Measurements from ENCODE around the gene LTBP4. TPM values are rescaled to one million over a fixed set of nuclear protein-coding genes. Genes with fewer than 3 reads are reported as not detected.
"Not testable (repeated sequence)": the region's sequence is repeated elsewhere in the genome, so short reads cannot be mapped to it uniquely, and the experiment has no call there.

LTBP4 gene
- total RNA-seq (2012; rRNA removed) = 12.7 and 19.5 TPM in 2 replicates

GRCh38 chr19:40601134-40601974 lies at the start of gene LTBP4:
Gene LTBP4, plus strand, starts transcription at chr19:40601369. Its CDS starts 19 bp downstream, at chr19:40601388.
- peaks cover 58% of the 10 kb centered on the region for H3K4me1 ChIP-seq (ENCODE audit: control insufficient read depth, insufficient read depth, low read length)
- H3K4me2 ChIP-seq (ENCODE audit: low read length) = peak within 1 kb of the TSS; percentile 80
- H3K4me3 ChIP-seq (ENCODE audit: low read length) = peak within 1 kb of the TSS; percentile 60
- H3K36me3 ChIP-seq (ENCODE audit: insufficient read depth, low read length) = no peaks in the 10 kb centered on the region
- H3K9ac ChIP-seq (ENCODE audit: low read depth, low read length) = no peak within 1 kb of the TSS
- H3K9me3 ChIP-seq (replicated peaks; ENCODE audit: low read length) = no peaks in the 10 kb centered on the region
- peaks cover 24% of the 10 kb centered on the region for H3K27me3 ChIP-seq (ENCODE audit: control insufficient read depth, insufficient read depth, low read length)

GRCh38 chr19:40552848-40553247 lies 48.3 kb upstream of the LTBP4 start:
- H3K9me3 ChIP-seq (replicated peaks; ENCODE audit: low read length) = no peaks in the 10 kb centered on the region

GRCh38 chr19:40553885-40554857 lies 47.0 kb upstream of the LTBP4 start:
- H3K27me3 ChIP-seq (ENCODE audit: control insufficient read depth, insufficient read depth, low read length) = peaks cover 54% of the 10 kb centered on the region
- H3K4me1 ChIP-seq (ENCODE audit: control insufficient read depth, insufficient read depth, low read length) = no peaks in the 10 kb centered on the region
- H3K9me3 ChIP-seq (replicated peaks; ENCODE audit: low read length) = no peaks in the 10 kb centered on the region
- H3K9ac ChIP-seq (ENCODE audit: low read depth, low read length) = no peak overlapping the region
- H3K4me3 ChIP-seq (ENCODE audit: low read length) = no peak overlapping the region
- no peaks in the 10 kb centered on the region for H3K36me3 ChIP-seq (ENCODE audit: insufficient read depth, low read length)
- no peak overlapping the region for H3K4me2 ChIP-seq (ENCODE audit: low read length)

More at GRCh38 chr19:40552848-40553247, 48.3 kb upstream of the LTBP4 start:
- Histone ChIP-seq H3K4me3 (ENCODE audit: low read length) (no peak overlapping the region), H3K4me1 (ENCODE audit: control insufficient read depth, insufficient read depth, low read length) (no peaks in the 10 kb centered on the region), H3K9ac (ENCODE audit: low read depth, low read length) (no peak overlapping the region), H3K27me3 (ENCODE audit: control insufficient read depth, insufficient read depth, low read length) (peaks cover 59% of the 10 kb centered on the region), H3K36me3 (ENCODE audit: insufficient read depth, low read length) (no peaks in the 10 kb centered on the region), H3K4me2 (ENCODE audit: low read length) (no peak overlapping the region)

GRCh38 chr19:40555978-40556689 lies 45.0 kb upstream of the LTBP4 start:
- no peak overlapping the region for H3K4me3 ChIP-seq (ENCODE audit: low read length)
- no peaks in the 10 kb centered on the region for H3K36me3 ChIP-seq (ENCODE audit: insufficient read depth, low read length)
- H3K9me3 ChIP-seq (replicated peaks; ENCODE audit: low read length) = no peaks in the 10 kb centered on the region
- H3K4me2 ChIP-seq (ENCODE audit: low read length) = no peak overlapping the region
- H3K4me1 ChIP-seq (ENCODE audit: control insufficient read depth, insufficient read depth, low read length) = no peaks in the 10 kb centered on the region
- no peak overlapping the region for H3K9ac ChIP-seq (ENCODE audit: low read depth, low read length)
- H3K27me3 ChIP-seq (ENCODE audit: control insufficient read depth, insufficient read depth, low read length) = peaks cover 48% of the 10 kb centered on the region

GRCh38 chr19:40556953-40557530 lies 44.1 kb upstream of the LTBP4 start:
- no peak overlapping the region for H3K9ac ChIP-seq (ENCODE audit: low read depth, low read length)
- no peaks in the 10 kb centered on the region for H3K9me3 ChIP-seq (replicated peaks; ENCODE audit: low read length)
- no peak overlapping the region for H3K4me3 ChIP-seq (ENCODE audit: low read length)
- H3K36me3 ChIP-seq (ENCODE audit: insufficient read depth, low read length) = no peaks in the 10 kb centered on the region
- H3K4me2 ChIP-seq (ENCODE audit: low read length) = no peak overlapping the region
- H3K4me1 ChIP-seq (ENCODE audit: control insufficient read depth, insufficient read depth, low read length) = no peaks in the 10 kb centered on the region
- H3K27me3 ChIP-seq (ENCODE audit: control insufficient read depth, insufficient read depth, low read length) = peaks cover 48% of the 10 kb centered on the region

- no peak overlapping the region for H3K4me3 ChIP-seq (ENCODE audit: low read length)
- no peak overlapping the region for H3K9ac ChIP-seq (ENCODE audit: low read depth, low read length)
- no peak overlapping the region for H3K4me2 ChIP-seq (ENCODE audit: low read length)
- H3K36me3 ChIP-seq (ENCODE audit: insufficient read depth, low read length) = no peaks in the 10 kb centered on the region
- H3K27me3 ChIP-seq (ENCODE audit: control insufficient read depth, insufficient read depth, low read length) = peaks cover 30% of the 10 kb centered on the region
- H3K4me1 ChIP-seq (ENCODE audit: control insufficient read depth, insufficient read depth, low read length) = no peaks in the 10 kb centered on the region
- no peaks in the 10 kb centered on the region for H3K9me3 ChIP-seq (replicated peaks; ENCODE audit: low read length)
These were observed 41.8 kb upstream of the LTBP4 start for GRCh38 chr19:40559394-40559793.

- Histone ChIP-seq H3K36me3 (ENCODE audit: insufficient read depth, low read length) (no peaks in the 10 kb centered on the region), H3K4me3 (ENCODE audit: low read length) (no peak overlapping the region), H3K4me1 (ENCODE audit: control insufficient read depth, insufficient read depth, low read length) (no peaks in the 10 kb centered on the region), H3K9me3 (replicated peaks; ENCODE audit: low read length) (no peaks in the 10 kb centered on the region), H3K4me2 (ENCODE audit: low read length) (no peak overlapping the region), H3K9ac (ENCODE audit: low read depth, low read length) (no peak overlapping the region), H3K27me3 (ENCODE audit: control insufficient read depth, insufficient read depth, low read length) (peaks cover 24% of the 10 kb centered on the region)
These were observed 41.1 kb upstream of the LTBP4 start for GRCh38 chr19:40560092-40560507.

- no peak overlapping the region for H3K9ac ChIP-seq (ENCODE audit: low read depth, low read length)
- H3K9me3 ChIP-seq (replicated peaks; ENCODE audit: low read length) = no peaks in the 10 kb centered on the region
- H3K4me3 ChIP-seq (ENCODE audit: low read length) = no peak overlapping the region
These were observed 39.2 kb upstream of the LTBP4 start for GRCh38 chr19:40561947-40562346.

GRCh38 chr19:40564535-40564934 lies 36.6 kb upstream of the LTBP4 start:
- not testable (repeated sequence) for H3K36me3 ChIP-seq (ENCODE audit: insufficient read depth, low read length)
- H3K27me3 ChIP-seq (ENCODE audit: control insufficient read depth, insufficient read depth, low read length) = peaks cover 39% of the 10 kb centered on the region

More at GRCh38 chr19:40561947-40562346, 39.2 kb upstream of the LTBP4 start:
- Histone ChIP-seq H3K27me3 (ENCODE audit: control insufficient read depth, insufficient read depth, low read length) (peaks cover 33% of the 10 kb centered on the region), H3K4me2 (ENCODE audit: low read length) (no peak overlapping the region), H3K4me1 (ENCODE audit: control insufficient read depth, insufficient read depth, low read length) (no peaks in the 10 kb centered on the region), H3K36me3 (ENCODE audit: insufficient read depth, low read length) (no peaks in the 10 kb centered on the region)

GRCh38 chr19:40565355-40565754 lies 35.8 kb upstream of the LTBP4 start:
- no peaks in the 10 kb centered on the region for H3K36me3 ChIP-seq (ENCODE audit: insufficient read depth, low read length)
- no peak overlapping the region for H3K4me3 ChIP-seq (ENCODE audit: low read length)
- H3K9me3 ChIP-seq (replicated peaks; ENCODE audit: low read length) = no peaks in the 10 kb centered on the region
- peaks cover 32% of the 10 kb centered on the region for H3K27me3 ChIP-seq (ENCODE audit: control insufficient read depth, insufficient read depth, low read length)
- no peak overlapping the region for H3K9ac ChIP-seq (ENCODE audit: low read depth, low read length)
- H3K4me2 ChIP-seq (ENCODE audit: low read length) = no peak overlapping the region
- H3K4me1 ChIP-seq (ENCODE audit: control insufficient read depth, insufficient read depth, low read length) = peaks cover 14% of the 10 kb centered on the region

More at GRCh38 chr19:40564535-40564934, 36.6 kb upstream of the LTBP4 start:
- H3K9ac ChIP-seq (ENCODE audit: low read depth, low read length); H3K4me1 ChIP-seq (ENCODE audit: control insufficient read depth, insufficient read depth, low read length); H3K4me2 ChIP-seq (ENCODE audit: low read length); H3K9me3 ChIP-seq (replicated peaks; ENCODE audit: low read length); H3K4me3 ChIP-seq (ENCODE audit: low read length): not testable (repeated sequence)

Measured in skeletal muscle satellite cell (primary cell).